Heart left ventricle (tissue), 16 donors: ENCODE data around the gene GRIN1. TPM values are rescaled to one million over a fixed set of nuclear protein-coding genes. Genes with fewer than 3 reads are reported as not detected.
"Not testable (repeated sequence)": the region's sequence is repeated elsewhere in the genome, so short reads cannot be mapped to it uniquely, and the experiment has no call there.

Experiments
- ATAC-seq, 4 donors: fragments of 200-7000 bp; cut with Tn5 transposase; one replicate each; pipeline ENCODE4 v1.9.1; 2020 to 2022; ENCODE audit warnings: moderate library complexity in 4 of 4, mild to moderate bottlenecking in 3 of 4, moderate number of reproducible peaks in 1 of 4
- DNase-seq, 5 donors: peaks; one replicate each; pipeline ENCODE4 v3.0.0-alpha.2; 2020
- H3K27ac ChIP-seq, 12 donors: fragments of 200-600 bp; sonication (generic) in 4 of 12; one replicate each; pipeline versions ENCODE4 v1.5.0 to v1.8.0; 2016 to 2022; ENCODE audit warnings: mild to moderate bottlenecking in 2 of 12
- H3K27me3 ChIP-seq, 9 donors: fragments of 200-600 bp; sonication (generic) in 2 of 9; one replicate each; pipeline versions ENCODE4 v1.5.1 to v1.8.0; 2016 to 2022; ENCODE audit warnings: mild to moderate bottlenecking in 3 of 9
- H3K36me3 ChIP-seq, 9 donors: fragments of 200-600 bp; sonication (generic) in 2 of 9; one replicate each; pipeline versions ENCODE4 v1.5.0 to v1.8.0; 2018 to 2022; ENCODE audit warnings: mild to moderate bottlenecking in 2 of 9
- H3K4me1 ChIP-seq, 12 donors: fragments of 200-600 bp; sonication (generic) in 4 of 12; one replicate each; pipeline versions ENCODE4 v1.5.0 to v1.8.0; 2016 to 2022; ENCODE audit warnings: mild to moderate bottlenecking in 3 of 12
- H3K4me3 ChIP-seq, 12 donors: fragments of 200-600 bp; sonication (generic) in 4 of 12; one replicate each; pipeline versions ENCODE4 v1.5.0 to v1.8.0; 2017 to 2022; ENCODE audit warnings: mild to moderate bottlenecking in 9 of 12, moderate library complexity in 4 of 12
- H3K9me3 ChIP-seq, 12 donors: fragments of 200-600 bp; sonication (generic) in 4 of 12; one replicate each; pipeline versions ENCODE4 v1.5.0 to v1.8.0; 2016 to 2022; ENCODE audit warnings: mild to moderate bottlenecking in 1 of 12
- POLR2A ChIP-seq, 2 donors: fragments of 450-650 bp; IDR thresholded peaks; one replicate each; pipeline ENCODE4 v1.6.1; 2017; ENCODE audit warnings: antibody characterized with exemption in 2 of 2, mild to moderate bottlenecking in 2 of 2, moderate library complexity in 2 of 2
- WGBS, 4 donors: extraction: QIAGEN DNeasy Blood & Tissue Kit in 2 of 4; methylation state at CpG; one replicate each; pipeline versions ENCODE4 v1.1.5 to v1.1.7; 2013 to 2018; 5-methylcytosine and 5-hydroxymethylcytosine counted together
- intact Hi-C, 10 donors: fragments of 100-400 bp; cut with DNase I; formaldehyde crosslinking; loops; one replicate each; pipeline versions ENCODE4 v1.11.1 to v1.14.2; 2022
- polyA plus RNA-seq, 2 donors: library from polyadenylated mRNA; stranded (reverse); fragments of 200-250 nt; gene quantifications; one replicate each; pipeline ENCODE4 v1.2.3, GENCODE V29; 2013
- total RNA-seq, 9 donors: library from RNA; depleted of rRNA in 2 of 9; stranded (reverse); fragments of >200 nt in 2 of 9; fragmentation: NEBNext Ultra II Directional in 3 of 9; extraction: Animal tissue kit (Norgen Biotek cat#: 25700) in 3 of 9; gene quantifications; one replicate each; pipeline versions ENCODE4 v1.1.0 to v1.2.4, GENCODE V29; 2016 to 2023
- TF ChIP-seq, protein P1 (sequence below), 12 donors: fragments of 200-600 bp; sonication (generic) in 4 of 12; IDR thresholded peaks; one replicate each; pipeline versions ENCODE4 v1.5.0 to v1.8.0; 2018 to 2022; ENCODE audit warnings: antibody characterized with exemption in 12 of 12, mild to moderate bottlenecking in 5 of 12
- donor health status: ischemic (EF 13 %, LVEDD 7.1; RV severe dilation, severe dysfunction).
- donor health status: healthy with polysubstance abuse.
- donor health status: DM: no; HTN: yes; CAD: no.
- donor health status: DM: no; HTN: no; CAD: no.
- donor health status: ischemic (EF 25% LVEDD 6.9; RV normal size, moderate dysfunction).
- donor health status: ischemic (EF 25% LVEDD 5.7; RV mildly dilated, moderate dysfunction).
- donor health status: healthy.
- donor health status: DM: yes; HTN: yes; CAD: no.
- donor health status: ischemic (EF 35%, LVEDD 5.7; RV mildly dilated, moderate dysfunction).
- donor health status: nonischemic (EF 11% LVEDD 7.7; RV severe dilation, severe dysfunction).
- donor health status: DM: yes; HTN: yes; CAD: no.
- donor health status: PGD.
- donor health status: ischemic (EF 29% LVEDD 5.4; RV normal size, mild dysfunction).
- donor health status: nonischemic (EF 23%, LVEDD 6.1; RV moderate dilation, normal function).

The GRIN1 gene
- total and polyA plus RNA-seq, 11 donors = 0.10 TPM; not detected in 10

DNA sequence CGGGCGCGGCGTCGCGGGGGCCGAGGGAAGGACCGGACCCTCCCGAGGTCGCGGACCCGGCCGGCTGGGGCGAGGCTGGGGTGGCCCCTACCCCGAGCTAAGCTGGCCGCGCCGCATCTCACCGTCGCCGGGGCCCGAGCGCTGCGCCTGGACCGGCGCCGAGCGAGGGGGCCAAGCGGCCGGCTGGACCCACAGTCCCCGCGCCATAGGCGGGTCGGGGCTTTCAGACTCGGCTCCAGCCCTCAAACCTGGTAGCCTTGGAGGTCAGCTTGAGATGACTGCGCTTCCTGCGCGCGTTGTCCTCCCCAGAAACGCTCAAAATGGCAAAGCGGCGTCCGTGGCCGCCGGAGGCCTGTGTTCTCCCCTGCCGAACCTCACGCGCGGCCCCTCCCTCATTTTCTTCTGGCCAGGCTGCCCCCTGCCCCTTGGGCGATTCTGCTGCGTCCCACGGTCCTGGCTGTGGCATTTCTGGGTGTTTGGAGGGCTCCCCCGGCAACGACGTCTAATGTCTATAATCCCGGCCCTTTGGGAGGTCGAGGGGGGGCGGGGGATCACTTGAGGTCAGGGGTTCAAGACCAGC lies 8.7 kb upstream of the GRIN1 start:
- TF ChIP-seq, protein P1, sequence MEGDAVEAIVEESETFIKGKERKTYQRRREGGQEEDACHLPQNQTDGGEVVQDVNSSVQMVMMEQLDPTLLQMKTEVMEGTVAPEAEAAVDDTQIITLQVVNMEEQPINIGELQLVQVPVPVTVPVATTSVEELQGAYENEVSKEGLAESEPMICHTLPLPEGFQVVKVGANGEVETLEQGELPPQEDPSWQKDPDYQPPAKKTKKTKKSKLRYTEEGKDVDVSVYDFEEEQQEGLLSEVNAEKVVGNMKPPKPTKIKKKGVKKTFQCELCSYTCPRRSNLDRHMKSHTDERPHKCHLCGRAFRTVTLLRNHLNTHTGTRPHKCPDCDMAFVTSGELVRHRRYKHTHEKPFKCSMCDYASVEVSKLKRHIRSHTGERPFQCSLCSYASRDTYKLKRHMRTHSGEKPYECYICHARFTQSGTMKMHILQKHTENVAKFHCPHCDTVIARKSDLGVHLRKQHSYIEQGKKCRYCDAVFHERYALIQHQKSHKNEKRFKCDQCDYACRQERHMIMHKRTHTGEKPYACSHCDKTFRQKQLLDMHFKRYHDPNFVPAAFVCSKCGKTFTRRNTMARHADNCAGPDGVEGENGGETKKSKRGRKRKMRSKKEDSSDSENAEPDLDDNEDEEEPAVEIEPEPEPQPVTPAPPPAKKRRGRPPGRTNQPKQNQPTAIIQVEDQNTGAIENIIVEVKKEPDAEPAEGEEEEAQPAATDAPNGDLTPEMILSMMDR (IDR thresholded peaks at IDR 0.05) = no peak
- TF ChIP-seq POLR2A (IDR thresholded peaks at IDR 0.05) = no peak
- Histone ChIP-seq H3K27ac (peak overlapping the region in 11 of 12 donors; percentile 58 to 87 (median 72)), H3K4me3 (peak overlapping the region; percentile 52 to 89 (median 80)), H3K27me3 (peaks cover 0 to 25% (median 13%) of the 10 kb centered on the region in 9 donors), H3K4me1 (peaks cover 0 to 39% (median 24%) of the 10 kb centered on the region in 12 donors), H3K9me3 (peaks cover 0 to 14% (median 0%) of the 10 kb centered on the region in 12 donors), H3K36me3 (no peaks in the 10 kb centered on the region)
- DNase-seq (peak in 1 of 5 donors; percentile 58), ATAC-seq (no peak)
- intact Hi-C loops = no loop called here
- 4 to 7% (median 6%) methylated on average over 34 to 58 of the region's 58 CpGs for WGBS, 4 donors

- Histone ChIP-seq H3K4me3 (no peak overlapping the region), H3K9me3 (peaks cover 0 to 14% (median 0%) of the 10 kb centered on the region in 12 donors), H3K27me3 (peaks cover 15 to 62% (median 50%) of the 10 kb centered on the region in 9 donors), H3K27ac (no peak overlapping the region), H3K36me3 (no peaks in the 10 kb centered on the region), H3K4me1 (peaks cover 0 to 21% (median 3%) of the 10 kb centered on the region in 12 donors)
- no peak for ATAC-seq
- intact Hi-C loops = no loop called here
- WGBS, 4 donors = 77 to 81% (median 80%) methylated on average over 4 of the region's 4 CpGs
- TF ChIP-seq POLR2A (IDR thresholded peaks at IDR 0.05) = no peak
- TF ChIP-seq, protein P1 (IDR thresholded peaks at IDR 0.05) = no peak
- no peak for DNase-seq
These were observed 4.8 kb upstream of the GRIN1 start for GRCh38 chr9:137134191-137134590.

- not testable (repeated sequence) for H3K9me3 ChIP-seq, H3K36me3 ChIP-seq, ATAC-seq, H3K4me3 ChIP-seq, DNase-seq, H3K27ac ChIP-seq
- Histone ChIP-seq H3K27me3 (peaks cover 15 to 71% (median 51%) of the 10 kb centered on the region in 9 donors), H3K4me1 (peaks cover 0 to 17% (median 3%) of the 10 kb centered on the region in 12 donors)
- intact Hi-C loops = loop anchor here in 1 of 10 donors (5.0 kb wide), 1 partner anchor 52 kb away; the partner anchor contains the start of genes ANAPC2 and SSNA1
- WGBS, 4 donors = 74 to 83% (median 81%) methylated on average over 9 of the region's 9 CpGs
These were observed 3.8 kb upstream of the GRIN1 start for GRCh38 chr9:137135154-137135553.

DNA sequence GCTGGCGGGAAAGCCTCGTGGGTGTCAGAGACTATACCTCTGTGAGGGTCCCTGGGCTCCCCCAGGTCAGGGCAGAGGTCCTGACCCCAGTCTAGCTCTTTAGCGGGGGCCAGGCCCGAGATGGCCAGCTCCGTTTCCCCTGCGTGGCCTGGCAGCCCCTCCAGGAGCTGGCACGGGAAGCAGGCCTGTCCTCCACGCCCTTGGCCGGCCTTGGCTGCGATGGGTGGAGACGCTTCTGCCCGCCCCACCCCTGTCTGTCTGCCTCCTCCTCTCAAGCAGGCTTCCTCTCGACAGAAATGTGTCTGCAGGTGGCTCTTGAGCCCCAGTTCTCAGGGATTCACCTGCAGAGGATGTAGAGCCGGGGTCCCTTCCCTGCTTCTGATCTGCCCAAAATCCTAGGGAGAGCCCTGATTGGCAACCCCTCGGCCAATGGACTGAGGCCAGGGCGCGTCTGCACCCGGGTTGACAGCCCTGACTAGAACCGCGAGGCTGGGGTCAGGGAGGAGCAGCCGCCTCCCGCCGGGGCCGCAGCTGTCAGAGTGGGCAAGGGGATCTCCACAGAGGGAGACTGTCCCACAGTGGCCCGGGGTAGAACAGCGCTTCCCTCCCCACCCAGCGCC lies 2.6 kb upstream of the GRIN1 start:
- Histone ChIP-seq H3K36me3 (no peaks in the 10 kb centered on the region), H3K27ac (no peak overlapping the region), H3K4me3 (no peak overlapping the region), H3K9me3 (no peaks in the 10 kb centered on the region), H3K4me1 (peaks cover 0 to 14% (median 1%) of the 10 kb centered on the region in 12 donors), H3K27me3 (peaks cover 15 to 83% (median 57%) of the 10 kb centered on the region in 9 donors)
- DNase-seq (no peak), ATAC-seq (no peak)
- 25 to 33% (median 31%) methylated on average over 16 to 27 of the region's 27 CpGs for WGBS, 4 donors
- TF ChIP-seq POLR2A (IDR thresholded peaks at IDR 0.05) = no peak
- TF ChIP-seq, protein P1 (IDR thresholded peaks at IDR 0.05) = no peak
- intact Hi-C loops = loop anchor here in 1 of 10 donors (5.0 kb wide), 1 partner anchor 51 kb away; the partner anchor contains the start of genes ANAPC2 and SSNA1
